ENCODE data around the gene FAM228A.
"Not testable (repeated sequence)": the region's sequence is repeated elsewhere in the genome, so short reads cannot be mapped to it uniquely, and the experiment has no call there.

FAM228A gene

GRCh38 chr2:24174851-24175277 lies at the start of gene FAM228A:
Gene FAM228A (plus strand): TSS chr2:24175053. CDS start chr2:24175481, 428 bp downstream.
- DNase-seq (ENCODE audit: low read depth), result no peak

DNA sequence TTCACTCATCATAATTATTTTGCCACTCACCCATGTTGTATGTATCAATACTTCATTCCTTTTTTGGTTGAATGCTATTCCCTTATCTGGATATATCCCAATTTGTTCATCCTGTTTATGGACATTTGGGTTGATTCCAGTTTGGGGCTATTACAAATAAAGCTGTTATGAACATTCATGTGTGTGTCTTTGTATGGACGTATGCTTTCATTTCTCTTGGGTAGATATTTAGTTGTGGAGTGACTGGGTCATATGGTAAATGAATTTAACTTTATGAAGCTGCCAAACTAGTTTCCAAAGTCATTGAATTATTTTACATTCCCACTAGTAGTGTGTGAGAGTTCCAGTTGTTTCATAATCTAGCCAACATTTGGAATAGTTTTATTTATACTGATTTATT lies 48.9 kb upstream of the FAM228A start:
- no peak for DNase-seq (ENCODE audit: low read depth)

DNA sequence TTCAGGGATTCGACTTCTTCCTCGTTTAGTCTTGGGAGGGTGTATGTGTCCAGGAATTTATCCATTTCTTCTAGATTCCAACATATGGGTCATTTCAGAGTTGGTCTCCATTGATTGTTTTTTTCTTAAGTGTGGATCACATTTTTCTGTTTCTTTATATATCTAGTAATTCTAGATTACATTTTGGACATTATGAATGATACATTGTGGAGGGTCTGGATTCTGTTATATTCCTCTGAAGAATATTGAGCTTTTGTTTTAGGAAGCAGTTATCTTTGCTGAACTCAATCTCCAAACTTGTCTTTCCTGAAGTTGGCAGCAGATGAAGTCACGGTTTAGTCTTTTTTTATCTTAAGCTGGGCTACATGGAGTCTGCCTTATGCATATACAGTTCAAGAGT lies 42.3 kb upstream of the FAM228A start:
- DNase-seq (ENCODE audit: low read depth), result no peak

- DNase-seq (ENCODE audit: low read depth), result not testable (repeated sequence)
Observed at GRCh38 chr2:24140305-24140704, 34.5 kb upstream of the FAM228A start.

- DNase-seq (ENCODE audit: low read depth), result no peak
Observed at GRCh38 chr2:24147364-24147763, 27.5 kb upstream of the FAM228A start.

DNA sequence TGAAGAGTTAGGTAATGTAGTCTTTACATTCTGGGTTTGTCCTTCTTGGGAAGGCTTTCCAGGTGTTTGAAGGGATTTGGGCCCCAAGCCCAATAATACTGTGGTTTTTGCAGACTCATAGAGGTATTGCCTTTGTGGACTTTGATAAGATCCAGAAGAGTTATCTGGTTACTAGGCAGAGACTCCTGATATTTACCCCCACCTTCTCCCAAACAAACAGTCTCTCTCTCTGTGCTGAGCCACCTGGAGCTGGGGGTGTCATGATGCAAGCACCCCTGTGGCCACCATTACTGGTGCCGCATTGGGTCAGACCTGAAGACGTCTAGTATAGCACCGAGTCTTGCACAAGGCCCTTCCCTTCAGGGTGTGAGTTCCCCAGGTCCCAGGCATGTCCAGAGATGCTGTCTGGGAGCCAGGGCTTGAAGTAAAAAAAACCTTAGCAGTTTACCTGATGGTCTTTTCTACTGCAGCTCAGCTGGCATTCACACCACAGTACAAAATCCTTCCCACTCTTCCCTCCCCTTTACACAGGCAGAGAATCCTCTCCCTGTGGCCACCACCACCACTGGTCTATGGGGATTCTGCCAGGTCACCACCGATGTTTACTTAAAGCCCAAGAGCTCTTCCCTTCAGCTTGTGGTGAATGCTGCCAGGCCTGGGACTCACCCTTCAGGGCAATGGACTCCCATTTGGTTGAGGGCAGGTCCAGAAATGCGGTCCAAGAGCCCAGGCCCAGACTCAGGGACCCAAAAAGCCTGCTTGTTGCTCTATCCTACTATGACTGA lies 22.2 kb upstream of the FAM228A start:
- no peak for DNase-seq (ENCODE audit: low read depth)

DNA sequence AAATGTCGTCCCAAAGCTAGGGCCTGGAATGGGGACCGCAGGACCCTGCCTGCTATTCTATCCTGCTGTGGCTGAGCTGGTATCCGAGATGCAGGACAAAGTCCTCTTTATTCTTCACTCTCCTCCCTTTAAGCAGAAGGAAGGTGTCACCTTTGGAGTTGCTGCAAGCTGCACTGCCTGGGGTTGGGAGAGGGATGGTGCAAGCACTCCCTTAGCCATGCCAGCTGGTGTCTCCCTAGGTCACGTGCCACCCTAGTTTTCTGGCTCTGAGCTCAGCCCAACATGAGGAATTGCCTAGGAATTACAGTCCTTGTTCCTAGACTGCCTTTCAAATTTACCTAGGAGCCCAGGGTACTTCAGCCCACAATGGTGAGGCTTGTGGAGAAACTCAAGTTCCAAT lies 21.4 kb upstream of the FAM228A start:
- no peak for DNase-seq (ENCODE audit: low read depth)

- no peak for DNase-seq (ENCODE audit: low read depth)
Observed at GRCh38 chr2:24158131-24158530, 16.7 kb upstream of the FAM228A start.

DNA sequence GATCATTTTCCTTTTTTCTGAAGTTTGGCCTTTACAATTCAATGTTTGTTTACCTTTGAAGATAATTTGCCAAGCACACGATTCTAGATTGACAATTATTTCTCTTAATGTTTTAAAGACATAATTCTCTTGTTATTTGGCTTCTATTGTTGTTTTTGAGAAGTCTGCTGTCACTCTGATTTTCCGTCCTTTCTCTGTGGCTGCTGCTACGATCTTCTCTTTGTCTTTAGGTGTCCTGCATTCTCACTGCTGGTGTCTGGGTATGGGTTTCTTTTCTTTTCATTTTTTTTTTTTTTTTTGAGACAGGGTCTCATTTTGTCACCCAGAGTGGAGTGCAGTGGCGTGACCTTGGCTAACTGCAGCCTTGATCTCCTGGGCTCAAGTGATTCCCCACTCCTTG lies 15.1 kb upstream of the FAM228A start:
- DNase-seq (ENCODE audit: low read depth), result no peak

GRCh38 chr2:24160761-24161160 lies 14.1 kb upstream of the FAM228A start:
- DNase-seq (ENCODE audit: low read depth), result no peak

DNA sequence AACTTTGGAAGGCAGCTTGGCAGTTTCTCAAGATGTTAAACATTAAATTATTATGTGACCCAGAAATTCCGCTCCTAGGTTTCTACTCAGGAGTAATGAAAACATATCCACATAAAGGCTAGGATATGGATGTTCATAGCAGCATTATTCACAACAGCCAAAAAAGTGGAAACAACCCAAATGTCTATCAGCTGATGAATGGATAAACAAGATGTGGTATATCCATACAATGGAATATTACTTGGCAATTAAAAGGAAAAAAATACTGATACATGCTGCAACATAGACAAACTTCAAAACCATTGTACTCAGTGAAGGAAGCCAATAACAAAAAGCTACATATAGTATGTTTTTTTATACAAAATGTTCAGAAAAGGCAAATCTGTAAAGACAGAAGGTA lies 12.4 kb upstream of the FAM228A start:
- no peak for DNase-seq (ENCODE audit: low read depth)

GRCh38 chr2:24163186-24163585 lies 11.7 kb upstream of the FAM228A start:
- DNase-seq (ENCODE audit: low read depth), result no peak

- no peak for DNase-seq (ENCODE audit: low read depth)
Observed at GRCh38 chr2:24163601-24164000, 11.3 kb upstream of the FAM228A start.

- no peak for DNase-seq (ENCODE audit: low read depth)
Observed at GRCh38 chr2:24164416-24164973, 10.4 kb upstream of the FAM228A start.

DNA sequence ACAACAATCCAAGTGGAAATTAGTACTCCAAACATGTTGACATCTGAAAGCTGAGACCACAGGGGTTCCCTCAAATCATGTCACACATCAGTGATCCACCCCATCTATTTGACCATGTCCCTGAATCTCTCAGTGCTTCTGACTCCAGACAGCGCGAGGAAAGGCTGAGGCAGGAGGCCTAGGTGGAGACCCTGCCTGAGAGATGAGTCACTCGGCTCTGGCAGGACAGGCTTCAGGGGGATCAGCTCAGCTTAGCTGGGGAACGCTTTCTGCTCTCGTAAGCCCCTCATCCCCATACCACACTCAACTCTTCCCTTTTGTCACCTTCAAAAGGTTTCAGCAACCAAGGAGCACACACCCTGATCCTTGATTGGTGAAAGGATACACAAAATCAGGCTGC lies 5.8 kb upstream of the FAM228A start:
- DNase-seq (ENCODE audit: low read depth), result no peak

GRCh38 chr2:24175631-24176187 lies 856 bp downstream of the FAM228A start:
- DNase-seq (ENCODE audit: low read depth), result no peak

- no peak for DNase-seq (ENCODE audit: low read depth)
Observed at GRCh38 chr2:24176326-24176725, 1.5 kb downstream of the FAM228A start.

- no peak for DNase-seq (ENCODE audit: low read depth)
Observed at GRCh38 chr2:24179683-24180082, 4.8 kb downstream of the FAM228A start.

- no peak for DNase-seq (ENCODE audit: low read depth)
Observed at GRCh38 chr2:24181849-24182248, 7.0 kb downstream of the FAM228A start.

DNA sequence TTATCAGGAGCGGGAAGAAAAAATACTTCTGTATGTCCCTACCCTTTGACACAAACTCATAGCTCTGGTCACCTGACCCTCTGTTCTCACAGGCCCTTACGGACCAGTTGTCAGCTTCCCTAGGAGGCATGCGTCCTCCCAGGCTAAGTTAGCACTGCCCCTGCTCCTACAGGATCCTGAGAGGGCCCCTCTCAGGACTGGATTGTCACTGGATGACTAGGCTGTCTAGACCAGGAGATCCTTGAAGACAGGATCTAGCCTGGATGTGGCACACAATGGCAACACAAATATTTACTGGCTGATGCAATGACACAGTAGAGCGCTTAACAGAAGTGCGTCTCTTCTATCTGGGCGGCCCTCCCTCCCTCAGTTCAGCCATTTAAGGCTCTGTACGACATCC lies 7.7 kb downstream of the FAM228A start:
- DNase-seq (ENCODE audit: low read depth), result no peak

GRCh38 chr2:24183366-24184069 lies 8.7 kb downstream of the FAM228A start:
- DNase-seq (ENCODE audit: low read depth), result no peak

- no peak for DNase-seq (ENCODE audit: low read depth)
Observed at GRCh38 chr2:24189551-24189950, 14.7 kb downstream of the FAM228A start.

- no peak for DNase-seq (ENCODE audit: low read depth)
Observed at GRCh38 chr2:24190503-24190902, 15.7 kb downstream of the FAM228A start.
